LHCN-M2 (cell line): ENCODE data around the gene RPRD2. TPM values are rescaled to one million over a fixed set of nuclear protein-coding genes. Genes with fewer than 3 reads are reported as not detected.

Experiments used
- DNase-seq: peaks from one replicate; pipeline ENCODE4 v3.0.0-alpha.2; 2012; ENCODE audit warnings: low read depth
- total RNA-seq: library from RNA; depleted of rRNA; stranded (reverse); fragments of >200 nt; gene quantifications from 2 replicates; pipeline ENCODE4 v1.2.3, GENCODE V29; 2014

RPRD2 gene
- total RNA-seq, 1 experiment from 2014 or later: 13.4 TPM

DNA sequence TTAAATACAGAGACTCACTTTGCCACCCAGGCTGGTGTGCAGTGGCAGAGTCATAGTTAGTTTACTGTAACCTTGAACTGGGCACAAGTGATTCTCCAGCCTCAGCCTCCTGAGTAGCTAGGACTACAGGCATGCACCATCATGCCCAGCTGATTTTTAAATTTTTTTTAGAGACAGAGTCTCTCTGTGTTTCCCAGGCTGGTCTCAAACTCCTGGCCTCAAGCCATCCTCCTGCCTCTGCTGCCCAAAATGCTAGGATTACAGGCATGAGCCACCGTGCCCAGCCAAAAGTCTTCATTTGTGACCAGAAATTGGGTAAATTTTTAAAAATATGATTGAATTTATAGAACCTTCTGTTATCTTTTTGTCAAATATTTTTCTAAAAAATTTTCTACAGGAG, 105.3 kb downstream of the RPRD2 start:
- no peak for DNase-seq

DNA sequence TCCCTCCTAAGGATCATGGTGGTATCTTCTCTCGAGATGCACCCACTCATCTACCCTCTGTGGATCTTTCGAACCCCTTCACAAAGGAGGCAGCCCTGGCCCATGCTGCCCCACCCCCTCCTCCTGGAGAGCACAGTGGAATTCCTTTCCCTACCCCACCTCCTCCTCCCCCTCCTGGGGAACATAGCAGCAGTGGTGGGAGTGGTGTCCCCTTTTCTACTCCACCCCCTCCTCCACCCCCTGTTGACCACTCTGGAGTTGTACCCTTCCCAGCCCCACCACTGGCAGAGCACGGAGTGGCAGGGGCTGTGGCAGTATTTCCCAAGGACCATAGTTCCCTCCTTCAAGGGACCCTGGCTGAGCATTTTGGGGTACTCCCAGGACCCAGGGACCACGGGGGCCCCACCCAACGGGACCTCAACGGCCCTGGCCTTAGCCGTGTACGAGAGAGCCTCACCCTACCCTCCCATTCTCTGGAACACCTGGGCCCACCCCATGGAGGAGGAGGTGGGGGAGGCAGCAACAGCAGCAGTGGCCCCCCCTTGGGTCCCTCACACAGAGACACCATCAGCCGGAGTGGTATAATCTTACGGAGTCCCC, 108.8 kb downstream of the RPRD2 start:
- DNase-seq: no peak

DNA sequence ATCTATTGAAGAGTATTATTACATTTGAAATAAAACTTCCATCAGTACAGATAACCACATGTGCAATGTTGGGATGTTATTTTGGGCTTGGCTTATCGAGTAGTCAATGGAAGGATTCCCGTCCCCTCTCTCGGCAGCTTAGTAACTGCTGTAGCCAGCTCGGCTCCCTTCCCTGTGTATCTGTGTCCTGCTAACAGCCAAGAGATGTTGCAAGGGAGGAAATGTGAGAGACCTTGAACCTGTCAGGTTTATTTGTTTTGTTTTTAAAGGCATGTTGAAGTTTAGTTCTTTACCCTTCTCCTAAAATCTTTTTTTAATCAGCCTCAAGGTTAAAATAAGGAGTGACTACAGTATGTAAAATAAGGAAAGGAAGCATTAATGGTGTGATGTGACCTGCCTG, 109.7 kb downstream of the RPRD2 start:
- no peak for DNase-seq

DNA sequence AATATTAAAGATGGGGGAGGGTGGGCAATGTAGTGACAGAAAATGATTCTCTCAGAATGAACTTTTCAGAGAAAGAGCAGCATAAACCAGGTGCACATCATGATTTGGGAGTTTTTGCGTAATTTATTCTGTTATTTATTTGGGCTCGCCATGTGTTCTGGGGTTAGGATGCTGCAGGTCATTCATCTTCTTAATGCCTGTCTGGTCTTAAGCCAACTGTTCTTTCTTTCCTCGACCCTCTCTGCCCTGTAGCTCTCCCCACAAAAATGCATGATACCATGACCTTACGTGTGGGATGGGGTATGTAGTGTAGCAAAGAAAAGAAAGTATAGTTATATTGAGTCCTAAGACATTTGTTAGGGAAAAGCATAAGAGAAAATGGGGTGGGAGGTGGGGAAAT, 110.9 kb downstream of the RPRD2 start:
- no peak for DNase-seq

DNA sequence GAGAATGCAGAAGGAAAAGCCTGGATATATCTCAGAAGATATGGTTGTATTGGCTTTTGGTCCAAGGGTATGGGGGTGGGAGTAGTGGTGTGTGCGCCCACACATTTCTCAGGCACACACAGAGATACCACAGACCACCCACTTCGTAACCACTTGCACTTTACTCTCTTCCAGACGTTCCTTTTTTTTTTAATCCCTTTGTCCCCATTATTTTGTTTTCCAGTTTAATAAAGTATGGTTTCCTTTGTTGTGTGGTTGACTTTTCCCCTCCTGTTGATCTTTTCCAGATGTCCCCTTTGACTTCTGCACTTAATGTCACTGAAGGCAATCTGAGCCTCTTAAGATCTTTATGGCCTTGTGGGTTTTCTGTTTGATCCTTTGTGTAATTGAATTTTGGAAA, 112.8 kb downstream of the RPRD2 start:
- no peak for DNase-seq

DNA sequence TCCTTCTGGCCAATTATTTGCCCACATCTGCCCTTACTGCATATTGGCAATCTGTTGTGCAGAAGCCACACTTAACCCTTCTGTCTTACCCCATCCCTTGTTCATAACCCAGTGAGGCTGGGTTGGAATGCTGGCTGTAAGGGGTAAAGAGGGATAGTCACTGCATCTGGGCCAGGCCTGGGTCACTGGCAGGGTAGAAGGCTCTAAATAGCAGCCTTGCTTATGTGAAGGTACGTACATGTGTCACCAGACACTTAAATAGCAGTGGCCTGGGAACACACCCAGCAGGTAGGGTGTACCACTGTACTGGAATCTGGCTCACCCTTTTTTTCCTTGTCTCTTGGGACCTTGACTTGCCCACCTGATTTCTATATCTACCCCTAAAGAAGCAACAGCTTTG, 113.4 kb downstream of the RPRD2 start:
- DNase-seq: no peak

DNA sequence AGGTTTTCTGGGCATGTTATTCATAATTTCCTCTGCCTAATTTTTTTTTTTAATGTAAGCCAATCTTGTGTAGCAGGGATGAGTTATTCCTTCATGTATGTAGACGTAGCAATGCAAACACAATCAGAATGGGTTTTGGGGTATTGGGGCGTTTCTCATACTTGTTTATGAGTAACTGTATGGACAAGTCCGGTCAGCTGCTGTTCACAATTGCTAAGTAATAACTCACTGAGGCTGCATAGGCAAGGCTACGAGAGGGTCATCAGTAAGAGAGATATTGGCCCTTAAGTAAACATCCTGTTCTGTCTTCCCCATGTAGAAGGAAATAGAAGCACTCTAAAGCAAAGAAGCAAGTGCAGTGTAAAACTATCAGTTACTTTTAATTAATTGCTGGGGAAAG, 113.8 kb downstream of the RPRD2 start:
- DNase-seq: peak; percentile 64

DNA sequence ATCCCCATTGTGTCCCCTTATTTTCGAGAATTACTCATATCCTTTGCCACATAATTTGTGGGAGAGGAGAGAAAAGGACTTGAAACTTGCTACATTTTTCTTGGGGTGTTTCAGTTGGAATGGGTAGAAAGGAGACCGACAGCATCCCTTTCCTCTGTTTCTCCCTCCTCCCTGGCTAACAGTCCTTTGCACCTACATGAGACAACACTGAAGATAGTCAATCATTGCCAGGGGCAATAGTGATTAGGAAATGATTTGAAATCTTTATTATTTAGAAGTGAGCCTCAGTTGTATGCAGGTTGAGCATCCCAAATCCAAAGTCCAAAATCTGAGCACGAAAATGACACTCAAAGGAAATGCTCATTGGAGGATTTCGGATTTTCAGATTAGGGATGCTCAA, 115.4 kb downstream of the RPRD2 start:
- DNase-seq: no peak

DNA sequence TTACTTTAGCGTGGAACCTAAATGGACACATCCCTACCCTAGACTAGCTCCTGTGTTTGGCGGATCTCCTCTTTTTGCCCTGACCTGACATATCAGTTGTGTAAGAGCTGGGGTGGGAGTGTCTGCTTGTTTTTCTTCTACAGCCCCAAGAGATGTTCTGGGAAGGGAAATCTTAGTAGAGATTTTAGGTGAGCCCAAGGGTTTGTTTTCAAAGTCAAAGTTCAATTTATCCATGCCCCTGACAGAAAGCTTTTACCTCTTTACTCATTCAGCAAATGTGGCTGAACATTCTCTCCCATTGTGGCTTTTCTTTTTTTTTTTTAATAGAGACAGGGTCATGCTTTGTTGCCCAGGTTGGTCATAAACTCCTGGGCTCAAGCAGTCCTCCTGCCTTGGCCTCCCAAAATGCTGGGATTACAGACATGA, 116.0 kb downstream of the RPRD2 start:
- DNase-seq: no peak

DNA sequence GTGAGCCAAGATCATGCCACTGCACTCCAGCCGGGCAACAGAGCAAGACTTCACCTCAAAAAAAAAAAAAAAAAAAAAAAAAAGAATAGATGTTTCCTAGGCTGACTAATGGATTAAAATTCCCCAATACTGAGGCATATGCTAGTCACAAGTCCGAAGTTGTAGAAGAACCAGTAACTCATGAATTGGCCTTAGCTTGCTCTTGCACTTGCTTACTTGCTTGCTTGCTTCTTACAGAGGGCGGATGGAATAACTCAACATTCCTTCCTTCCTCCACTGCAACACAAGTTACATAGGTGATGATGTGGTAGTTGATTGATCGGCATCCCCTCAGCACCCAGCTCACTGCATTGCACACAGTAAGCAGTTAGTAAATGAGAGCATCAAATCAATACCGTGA, 120.5 kb downstream of the RPRD2 start:
- DNase-seq: peak; percentile 30

DNA sequence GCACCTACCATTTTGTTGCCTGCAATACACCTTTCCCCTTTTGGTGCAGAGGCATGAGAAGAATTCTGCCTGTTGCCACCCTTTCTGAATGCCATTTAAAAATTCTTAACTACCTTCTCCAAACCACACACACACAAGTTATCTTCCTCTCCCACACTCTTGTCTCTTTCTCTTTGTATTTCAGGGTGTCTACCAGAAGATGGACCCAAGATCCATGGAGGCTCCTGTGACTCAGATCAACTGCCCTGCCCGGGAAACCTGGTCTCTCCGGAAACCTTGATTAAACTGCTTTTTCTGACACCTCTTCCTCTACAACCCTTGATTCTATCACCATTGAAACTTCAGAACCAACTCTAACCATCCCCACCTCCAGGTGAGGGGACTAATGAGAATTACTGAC, 120.9 kb downstream of the RPRD2 start:
- DNase-seq: peak; percentile 50

DNA sequence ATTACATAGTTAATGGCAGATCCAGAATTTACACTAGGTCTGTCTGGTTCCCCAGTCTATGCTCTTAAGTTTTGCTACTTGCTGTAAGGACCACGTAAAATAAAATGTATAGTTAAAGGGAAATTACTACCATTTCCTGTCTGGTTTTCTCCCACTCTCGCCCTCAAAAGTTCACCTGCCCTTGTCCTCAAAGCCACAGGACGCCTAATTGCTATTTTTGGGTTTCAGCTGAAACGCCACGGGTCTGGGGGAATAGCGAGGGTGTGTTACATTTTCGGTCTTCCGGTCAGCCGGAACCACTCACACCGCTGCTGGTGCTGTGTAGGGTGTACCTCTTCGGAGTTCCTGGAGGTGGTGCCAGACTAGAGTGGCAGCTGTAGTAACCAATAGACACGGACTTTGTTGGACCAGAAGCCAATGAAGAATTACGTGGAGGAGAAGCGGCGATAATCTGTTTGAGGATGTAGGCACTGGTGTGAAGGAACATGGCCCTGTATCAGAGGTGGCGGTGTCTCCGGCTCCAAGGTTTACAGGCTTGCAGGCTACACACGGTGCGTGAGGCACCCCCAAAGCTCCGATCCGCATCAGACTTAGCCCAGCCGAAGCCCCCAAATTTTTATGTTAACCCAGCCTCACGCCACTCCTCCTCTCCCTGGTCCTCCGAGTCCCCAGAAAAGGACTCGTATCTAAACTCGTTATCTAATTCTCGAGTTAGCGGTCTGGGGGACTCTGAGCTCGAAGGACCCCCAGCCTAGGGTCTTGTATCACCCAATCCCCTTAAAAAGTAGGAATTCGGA, 123.2 kb downstream of the RPRD2 start, which contains the start of gene TARS2:
Gene TARS2, plus strand, starts transcription at position 454 of the 797 bp plus-strand sequence. Its CDS starts 32 bp downstream, at position 486.
- DNase-seq: peak; percentile 98

DNA sequence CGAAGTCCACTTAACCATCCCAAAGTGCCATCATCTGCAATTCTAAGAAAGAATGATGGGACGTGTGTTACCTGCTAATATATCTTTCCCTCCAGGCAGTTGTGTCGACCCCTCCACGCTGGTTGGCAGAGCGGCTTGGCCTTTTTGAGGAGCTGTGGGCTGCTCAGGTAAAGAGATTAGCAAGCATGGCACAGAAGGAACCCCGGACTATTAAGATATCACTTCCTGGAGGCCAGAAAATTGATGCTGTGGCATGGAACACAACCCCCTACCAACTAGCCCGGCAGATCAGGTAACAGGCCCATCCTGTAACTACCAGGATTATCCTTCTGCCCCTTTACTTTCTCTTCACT, 123.8 kb downstream of the RPRD2 start:
- no peak for DNase-seq

DNA sequence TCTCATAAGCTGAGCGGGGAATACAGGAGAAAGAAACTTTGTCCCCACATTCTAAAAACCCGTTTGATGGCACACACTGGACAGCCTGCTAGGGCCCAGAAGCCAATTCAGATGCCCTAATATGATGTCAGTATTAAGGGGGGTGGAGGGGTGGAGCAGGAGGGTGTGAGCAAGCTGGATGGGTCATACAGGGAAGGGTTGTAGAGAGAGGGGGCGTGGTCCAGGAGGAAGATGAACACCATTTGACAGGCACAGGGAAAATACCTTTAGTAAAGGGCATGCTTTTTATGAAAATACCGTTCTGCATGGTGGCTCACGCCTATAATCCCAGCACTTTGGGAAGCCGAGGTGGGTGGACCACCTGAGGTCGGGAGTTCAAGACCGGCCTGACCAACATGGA, 129.2 kb downstream of the RPRD2 start:
- DNase-seq: no peak

DNA sequence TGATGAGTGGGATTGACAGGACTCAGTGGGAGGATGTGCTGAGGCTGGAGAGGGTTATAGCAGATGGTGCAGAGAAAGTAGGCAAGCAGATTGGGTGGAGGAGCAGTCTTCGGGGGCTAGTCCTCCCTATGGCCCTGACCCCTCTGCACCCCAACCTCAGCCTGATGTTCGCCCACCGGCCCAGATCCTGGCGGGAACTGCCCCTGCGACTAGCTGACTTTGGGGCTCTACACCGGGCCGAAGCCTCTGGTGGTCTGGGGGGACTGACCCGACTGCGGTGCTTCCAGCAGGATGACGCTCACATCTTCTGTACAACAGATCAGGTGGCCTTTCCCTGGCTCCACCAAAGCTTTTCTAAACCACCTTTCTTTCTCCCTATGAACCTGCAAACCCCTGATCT, 134.4 kb downstream of the RPRD2 start:
- no peak for DNase-seq

DNA sequence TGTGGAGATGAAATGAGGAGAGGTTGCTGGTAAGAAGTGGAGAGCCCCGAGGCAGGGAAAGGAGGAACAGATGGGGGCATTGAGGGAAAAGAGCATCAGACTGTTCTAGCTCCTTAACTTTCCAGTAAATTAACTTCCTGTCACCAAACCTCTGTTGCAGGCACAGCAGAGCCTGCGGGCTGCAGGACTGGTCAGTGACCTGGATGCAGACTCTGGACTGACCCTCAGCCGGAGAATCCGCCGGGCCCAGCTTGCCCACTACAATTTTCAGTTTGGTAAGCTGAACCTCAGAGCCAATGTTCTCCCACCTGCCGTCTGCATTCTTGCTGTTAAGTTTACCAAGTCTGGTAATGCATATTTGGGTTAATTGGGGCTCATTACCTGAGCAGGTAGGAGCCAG, 141.5 kb downstream of the RPRD2 start:
- no peak for DNase-seq

DNA sequence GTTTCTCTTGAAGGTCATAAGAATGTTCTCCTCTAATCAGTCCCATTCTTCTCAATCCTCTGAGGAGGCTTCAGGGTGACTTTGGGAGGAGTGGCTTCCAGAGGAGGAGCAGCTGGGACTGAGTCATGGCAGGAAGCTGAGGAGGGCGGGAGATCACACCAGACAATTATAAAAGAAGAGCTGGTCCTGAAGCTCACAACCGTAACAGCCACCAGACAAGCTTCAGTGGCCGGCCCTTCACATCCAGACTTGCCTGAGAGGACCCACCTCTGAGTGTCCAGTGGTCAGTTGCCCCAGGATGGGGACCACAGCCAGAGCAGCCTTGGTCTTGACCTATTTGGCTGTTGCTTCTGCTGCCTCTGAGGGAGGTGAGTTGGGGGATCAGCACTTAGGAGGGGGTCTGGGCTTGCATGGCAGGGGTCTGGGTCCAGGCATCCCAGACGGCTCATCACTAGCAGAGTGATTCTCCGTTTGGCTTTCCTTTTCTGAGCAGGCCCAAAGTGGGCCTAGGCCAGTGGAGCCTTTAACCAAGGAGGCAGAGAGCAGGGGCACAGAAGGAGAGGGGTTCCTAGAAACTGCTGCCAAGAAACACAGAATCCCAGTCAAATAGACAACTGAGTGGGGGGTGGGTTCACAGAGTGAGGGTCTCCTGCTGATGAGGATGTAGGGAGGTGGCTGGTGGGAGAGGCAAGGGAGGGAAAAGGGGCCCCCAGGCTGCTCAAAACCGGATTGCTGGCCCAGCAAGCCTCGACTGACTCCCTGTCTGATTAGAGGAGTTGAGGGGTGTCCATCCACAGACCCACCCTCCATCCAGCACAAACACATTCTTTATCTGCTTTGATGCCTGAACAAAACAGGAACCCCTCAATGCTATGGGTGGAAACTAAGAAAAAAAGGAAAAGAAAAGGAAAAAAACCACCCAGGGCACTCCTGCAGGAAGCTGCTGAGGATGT, 144.2 kb downstream of the RPRD2 start, which contains the start of gene ECM1:
Gene ECM1, plus strand, starts transcription at position 198 of the 953 bp plus-strand sequence. Its CDS starts 101 bp downstream, at position 299.
- peak; percentile 85 for DNase-seq

DNA sequence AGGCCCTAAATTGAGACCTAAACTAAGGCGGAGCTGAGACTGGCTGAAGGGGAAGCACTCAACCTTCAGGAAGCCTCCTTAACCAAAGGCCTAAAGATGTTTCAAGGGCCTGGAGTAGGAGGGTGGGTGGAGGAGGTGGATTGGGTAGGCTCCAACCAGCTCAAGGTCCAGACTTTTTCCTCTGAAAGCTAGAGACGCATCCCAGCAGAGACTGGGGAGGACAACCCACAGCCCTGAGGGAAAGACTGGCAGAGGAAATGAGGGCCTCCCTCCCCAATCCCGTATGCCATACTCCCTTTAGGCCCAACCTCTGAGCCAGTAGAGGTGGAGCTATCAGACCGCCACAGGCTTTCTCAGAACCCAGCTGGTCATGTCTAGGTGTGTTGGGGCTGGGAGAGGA, 145.0 kb downstream of the RPRD2 start:
- DNase-seq: no peak

DNA sequence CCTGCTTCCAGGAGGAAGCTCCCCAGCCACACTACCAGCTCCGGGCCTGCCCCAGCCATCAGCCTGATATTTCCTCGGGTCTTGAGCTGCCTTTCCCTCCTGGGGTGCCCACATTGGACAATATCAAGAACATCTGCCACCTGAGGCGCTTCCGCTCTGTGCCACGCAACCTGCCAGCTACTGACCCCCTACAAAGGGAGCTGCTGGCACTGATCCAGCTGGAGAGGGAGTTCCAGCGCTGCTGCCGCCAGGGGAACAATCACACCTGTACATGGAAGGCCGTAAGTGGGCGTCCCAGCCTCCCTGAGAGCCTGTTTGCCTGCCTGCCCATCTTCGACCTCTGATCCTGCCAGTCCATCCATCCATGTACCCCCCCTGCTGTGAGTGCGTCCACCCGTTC, 147.6 kb downstream of the RPRD2 start:
- DNase-seq: no peak

DNA sequence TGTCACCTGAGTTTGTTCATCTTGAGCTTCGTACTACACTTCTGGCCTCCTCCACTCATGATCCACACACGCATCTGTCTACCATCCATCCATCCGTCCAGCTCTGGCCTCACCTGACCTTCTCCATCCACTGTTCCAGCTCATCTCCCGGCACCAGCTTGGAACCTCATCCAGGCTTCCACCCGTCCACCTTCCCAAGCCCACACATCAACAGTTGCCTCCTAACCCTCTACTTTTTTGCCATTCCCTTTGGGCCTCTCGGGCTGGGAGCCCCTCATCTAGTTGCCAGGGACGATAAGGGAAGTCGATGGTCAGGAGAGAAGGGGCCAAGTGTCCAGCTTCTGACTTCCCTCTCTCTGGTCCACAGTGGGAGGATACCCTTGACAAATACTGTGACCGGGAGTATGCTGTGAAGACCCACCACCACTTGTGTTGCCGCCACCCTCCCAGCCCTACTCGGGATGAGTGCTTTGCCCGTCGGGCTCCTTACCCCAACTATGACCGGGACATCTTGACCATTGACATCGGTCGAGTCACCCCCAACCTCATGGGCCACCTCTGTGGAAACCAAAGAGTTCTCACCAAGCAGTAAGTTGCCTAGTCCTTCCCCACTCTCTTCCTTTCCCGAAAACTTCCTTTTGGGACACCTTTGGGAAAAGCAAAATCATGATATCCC, 148.2 kb downstream of the RPRD2 start:
- DNase-seq: no peak

DNA sequence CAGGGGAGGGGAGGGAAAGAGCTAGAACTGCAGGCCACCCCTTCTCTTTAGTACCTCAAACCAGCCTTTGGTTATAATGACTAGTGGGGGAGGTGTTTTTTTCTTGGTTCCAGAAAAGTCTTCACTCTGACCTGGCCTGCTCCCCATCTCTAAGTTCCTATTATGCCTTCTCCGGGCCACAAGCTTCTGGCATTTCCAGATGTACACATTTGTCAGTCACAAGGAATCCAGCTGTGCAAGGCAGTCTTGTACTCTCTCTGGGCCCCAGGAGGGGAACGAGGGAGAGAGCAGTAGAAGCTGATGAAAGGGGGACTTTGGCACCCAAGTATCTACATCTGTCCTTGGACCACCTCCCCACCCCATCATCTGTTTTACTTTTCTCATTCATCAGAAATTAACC, 148.9 kb downstream of the RPRD2 start:
- DNase-seq: no peak
